PC-9 (cell line): Measurements from ENCODE around the gene SIPA1L3. TPM values are rescaled to one million over a fixed set of nuclear protein-coding genes. Genes with fewer than 3 reads are reported as not detected.

Experiments
- BruUV-seq: library from RNA; stranded (reverse); fragments of 400-500 nt; replicated peaks from 2 replicates; lab custom pipeline; 2021; lab: Mats Ljungman, UMichigan
- CTCF ChIA-PET: fragments of 300-600 bp; sonication (Branson Sonifier 250); formaldehyde crosslinking; loops from one replicate; lab custom pipeline; 2022; ENCODE audit warnings: antibody characterized with exemption; lab: Charles Lee
- POLR2A ChIA-PET: fragments of 300-600 bp; sonication (Branson Sonifier 250); formaldehyde crosslinking; loops from one replicate; lab custom pipeline; 2022; ENCODE audit warnings: antibody characterized with exemption; ENCODE audit not compliant: unreplicated experiment; lab: Charles Lee
- DNase-seq, 2 experiments: peaks; one replicate each; pipeline versions ENCODE4 v3.0.0 to v3.0.0-alpha.2; 2015 to 2022; ENCODE audit warnings: mixed read lengths in 1 of 2
- H2AFZ ChIP-seq: fragments of 200-600 bp; sonication (generic); 2 replicates; pipeline ENCODE4 v1.8.1; 2017; ENCODE audit warnings: antibody characterized with exemption
- H3F3A ChIP-seq: fragments of 200-600 bp; sonication (generic); 2 replicates; pipeline ENCODE4 v1.8.1; 2017; ENCODE audit warnings: antibody characterized with exemption, mild to moderate bottlenecking, low read depth; ENCODE audit not compliant: insufficient read depth
- H3K27ac ChIP-seq: fragments of 200-600 bp; sonication (generic); 2 replicates; pipeline ENCODE4 v1.6.1; 2016; ENCODE audit warnings: mixed run types
- H3K27me3 ChIP-seq: fragments of 200-600 bp; sonication (generic); 2 replicates; pipeline ENCODE4 v1.6.1; 2016; ENCODE audit warnings: low read depth, mixed run types; ENCODE audit not compliant: insufficient read depth
- H3K36me3 ChIP-seq: fragments of 200-600 bp; sonication (generic); 2 replicates; pipeline ENCODE4 v1.6.1; 2016; ENCODE audit warnings: low read depth, mixed run types
- H3K4me1 ChIP-seq: fragments of 200-600 bp; sonication (generic); replicated peaks from 2 replicates; pipeline ENCODE4 v1.6.1; 2016; ENCODE audit warnings: mixed run types; ENCODE audit not compliant: insufficient read depth
- H3K4me2 ChIP-seq: fragments of 200-600 bp; sonication (generic); 2 replicates; pipeline ENCODE4 v1.6.1; 2017; ENCODE audit warnings: mixed run types
- H3K4me3 ChIP-seq: fragments of 200-600 bp; sonication (generic); 2 replicates; pipeline ENCODE4 v1.6.1; 2016; ENCODE audit warnings: mixed run types
- H3K79me2 ChIP-seq: fragments of 200-600 bp; sonication (generic); 2 replicates; pipeline ENCODE4 v1.6.1; 2017; ENCODE audit warnings: low read depth, mixed run types
- H3K9me2 ChIP-seq: fragments of 200-600 bp; sonication (generic); 2 replicates; pipeline ENCODE4 v1.8.1; 2017; ENCODE audit warnings: mild to moderate bottlenecking; ENCODE audit not compliant: insufficient read depth
- H3K9me3 ChIP-seq: fragments of 200-600 bp; sonication (generic); 2 replicates; pipeline ENCODE4 v1.8.1; 2016; ENCODE audit warnings: low read depth; ENCODE audit not compliant: insufficient read depth
- H4K20me1 ChIP-seq: fragments of 200-600 bp; sonication (generic); 2 replicates; pipeline ENCODE4 v1.8.1; 2017; ENCODE audit not compliant: insufficient read depth
- EZH2 ChIP-seq: fragments of 200-600 bp; sonication (generic); IDR thresholded peaks from 2 replicates; pipeline ENCODE4 v1.8.0; 2017; ENCODE audit warnings: antibody characterized with exemption, low read depth
- intact Hi-C: fragments of 100-400 bp; cut with micrococcal nuclease; formaldehyde crosslinking; loops from one replicate; pipeline ENCODE4 v1.10.0; 2022; ENCODE audit not compliant: unreplicated experiment
- total RNA-seq: library from RNA; stranded (reverse); gene quantifications from 2 replicates; pipeline ENCODE4 v1.2.3, GENCODE V29; 2021
- TF ChIP-seq, protein P1 (sequence below): fragments of 200-600 bp; sonication (generic); conservative IDR thresholded peaks from 2 replicates; pipeline ENCODE4 v1.6.1; 2017; ENCODE audit warnings: mixed run types, antibody characterized with exemption, mild to moderate bottlenecking, moderate library complexity

Gene SIPA1L3
- total RNA-seq, 1 experiment from 2014 or later = 55.2 TPM

DNA sequence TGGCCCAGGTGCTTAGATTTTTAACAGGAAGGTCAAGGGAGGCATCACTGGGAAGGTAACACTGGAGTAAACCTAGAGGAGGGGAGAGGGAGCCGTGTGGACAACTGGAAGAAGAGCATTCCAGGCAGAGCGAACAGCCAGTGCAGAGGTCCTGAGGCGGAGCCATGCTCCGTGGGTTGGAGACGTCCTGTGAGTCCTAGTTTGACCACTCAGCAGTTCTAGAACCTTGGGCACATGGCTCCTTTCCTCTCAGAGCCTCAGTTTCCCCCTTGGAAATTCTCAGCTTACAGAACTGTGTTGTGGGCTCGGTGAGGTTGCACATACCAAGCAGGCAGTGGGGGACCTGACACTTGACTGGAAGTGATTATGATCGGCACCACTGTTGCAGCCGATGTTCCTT lies 186.1 kb downstream of the SIPA1L3 start:
- no peak overlapping the region for H3K27ac ChIP-seq
- no peak overlapping the region for H3K4me2 ChIP-seq
- no peaks in the 10 kb centered on the region for H3K79me2 ChIP-seq
- ChIA-PET POLR2A (no interaction called here), CTCF (no interaction called here)
- DNase-seq = no peak
- no peaks in the 10 kb centered on the region for H3K9me2 ChIP-seq
- H3K4me1 ChIP-seq = no peaks in the 10 kb centered on the region
- no peak overlapping the region for H3K4me3 ChIP-seq
- intact Hi-C loops = no loop called here
- no peak overlapping the region for H2AFZ ChIP-seq
- H4K20me1 ChIP-seq = no peaks in the 10 kb centered on the region; the same call in 1 of the 2 replicates
- H3K36me3 ChIP-seq = no peaks in the 10 kb centered on the region
- no TSS peak for BruUV-seq
- no peaks in the 10 kb centered on the region for H3K27me3 ChIP-seq
- H3K9me3 ChIP-seq = no peaks in the 10 kb centered on the region
- no peaks in the 10 kb centered on the region for H3F3A ChIP-seq
- TF ChIP-seq, protein P1, sequence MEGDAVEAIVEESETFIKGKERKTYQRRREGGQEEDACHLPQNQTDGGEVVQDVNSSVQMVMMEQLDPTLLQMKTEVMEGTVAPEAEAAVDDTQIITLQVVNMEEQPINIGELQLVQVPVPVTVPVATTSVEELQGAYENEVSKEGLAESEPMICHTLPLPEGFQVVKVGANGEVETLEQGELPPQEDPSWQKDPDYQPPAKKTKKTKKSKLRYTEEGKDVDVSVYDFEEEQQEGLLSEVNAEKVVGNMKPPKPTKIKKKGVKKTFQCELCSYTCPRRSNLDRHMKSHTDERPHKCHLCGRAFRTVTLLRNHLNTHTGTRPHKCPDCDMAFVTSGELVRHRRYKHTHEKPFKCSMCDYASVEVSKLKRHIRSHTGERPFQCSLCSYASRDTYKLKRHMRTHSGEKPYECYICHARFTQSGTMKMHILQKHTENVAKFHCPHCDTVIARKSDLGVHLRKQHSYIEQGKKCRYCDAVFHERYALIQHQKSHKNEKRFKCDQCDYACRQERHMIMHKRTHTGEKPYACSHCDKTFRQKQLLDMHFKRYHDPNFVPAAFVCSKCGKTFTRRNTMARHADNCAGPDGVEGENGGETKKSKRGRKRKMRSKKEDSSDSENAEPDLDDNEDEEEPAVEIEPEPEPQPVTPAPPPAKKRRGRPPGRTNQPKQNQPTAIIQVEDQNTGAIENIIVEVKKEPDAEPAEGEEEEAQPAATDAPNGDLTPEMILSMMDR = no peak
- TF ChIP-seq EZH2 = no peak

DNA sequence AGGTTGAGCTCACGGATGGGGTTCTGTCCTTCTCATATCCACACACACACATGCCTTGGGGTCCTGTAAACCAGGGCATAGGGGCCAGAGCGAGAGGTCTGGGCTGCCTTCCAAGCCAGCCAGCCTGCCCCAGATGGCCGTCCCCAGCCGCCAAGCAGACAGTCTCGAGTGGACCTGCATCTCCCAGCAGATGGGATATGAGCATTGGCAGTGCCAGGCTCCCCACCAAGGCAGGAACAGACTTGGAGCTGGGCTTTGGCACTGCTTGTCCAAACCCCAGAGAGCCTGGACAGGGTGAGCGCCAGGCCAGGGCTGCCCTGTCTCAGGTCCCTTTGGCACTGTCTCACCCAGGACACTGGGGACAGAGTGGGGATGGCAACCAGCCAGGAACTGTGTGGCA lies 186.6 kb downstream of the SIPA1L3 start:
- H2AFZ ChIP-seq = no peak overlapping the region
- intact Hi-C loops = no loop called here
- no peak for TF ChIP-seq EZH2
- TF ChIP-seq, protein P1 = no peak
- H3K27ac ChIP-seq = no peak overlapping the region
- ChIA-PET CTCF (no interaction called here), POLR2A (no interaction called here)
- H3K9me2 ChIP-seq = no peaks in the 10 kb centered on the region
- H3K4me2 ChIP-seq = no peak overlapping the region
- no peaks in the 10 kb centered on the region for H3K36me3 ChIP-seq
- no peaks in the 10 kb centered on the region for H3F3A ChIP-seq
- DNase-seq = no peak
- H3K79me2 ChIP-seq = no peaks in the 10 kb centered on the region
- H3K4me3 ChIP-seq = no peak overlapping the region
- no peaks in the 10 kb centered on the region for H3K4me1 ChIP-seq
- no peaks in the 10 kb centered on the region; the same call in 1 of the 2 replicates for H4K20me1 ChIP-seq
- H3K9me3 ChIP-seq = no peaks in the 10 kb centered on the region
- no peaks in the 10 kb centered on the region for H3K27me3 ChIP-seq
- BruUV-seq = no TSS peak

DNA sequence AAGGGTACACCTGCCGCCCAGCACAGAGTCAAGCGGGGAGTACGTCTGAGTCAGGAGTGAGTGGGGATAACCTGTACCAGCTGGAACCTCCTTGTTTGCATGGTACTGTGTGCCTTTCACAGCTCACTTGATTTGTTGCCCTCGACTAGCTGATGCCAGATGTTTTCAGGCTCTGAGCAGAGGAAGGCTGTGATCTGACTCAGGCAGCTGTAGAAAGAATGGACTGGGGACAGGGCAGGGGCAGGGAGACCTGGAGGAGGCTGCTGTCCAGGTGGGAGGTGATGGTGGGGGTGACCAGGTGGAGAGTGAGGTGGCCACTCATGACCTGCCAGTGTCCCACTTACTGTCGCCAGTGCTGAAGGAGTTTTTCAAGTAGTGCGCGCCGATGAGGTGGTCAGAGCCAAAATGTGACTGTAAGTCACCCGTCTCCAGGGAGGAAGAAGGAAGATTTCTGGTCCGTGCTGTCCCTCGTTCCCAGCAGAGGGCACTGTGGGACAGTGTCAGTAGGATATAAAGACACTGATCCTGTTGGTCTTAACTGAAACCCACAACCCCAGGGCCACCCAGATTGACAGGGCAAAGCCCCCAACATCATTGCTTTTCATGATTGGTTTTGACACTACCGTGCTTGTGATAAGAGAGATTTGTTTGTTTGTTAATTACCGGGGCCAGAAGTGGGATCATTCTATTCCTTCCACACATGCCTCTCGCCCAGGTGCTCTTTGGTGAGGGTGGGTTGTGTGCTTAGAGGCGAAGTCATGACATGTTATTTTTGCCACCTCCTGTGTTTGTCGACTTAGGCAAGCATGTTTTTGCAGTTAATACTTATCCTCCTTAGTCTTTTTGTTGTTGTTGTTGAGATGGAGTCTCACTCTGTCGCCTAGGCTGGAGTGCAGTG lies 188.7 kb downstream of the SIPA1L3 start:
- Histone ChIP-seq H2AFZ (no peak overlapping the region), H3K9me3 (peaks cover 12% of the 10 kb centered on the region; the same call in 1 of the 2 replicates), H3K79me2 (no peaks in the 10 kb centered on the region), H3K4me3 (no peak overlapping the region), H3K9me2 (no peaks in the 10 kb centered on the region), H3K4me1 (no peaks in the 10 kb centered on the region), H3K36me3 (peaks cover 14% of the 10 kb centered on the region), H3F3A (no peaks in the 10 kb centered on the region), H4K20me1 (no peaks in the 10 kb centered on the region; the same call in 1 of the 2 replicates), H3K27me3 (no peaks in the 10 kb centered on the region), H3K27ac (no peak overlapping the region), H3K4me2 (no peak overlapping the region)
- CTCF ChIA-PET = interaction anchor here (0.6 to 0.7 kb wide), 3 partner anchors 50 to 188 kb away, joined by 3 to 8 read pairs (median 3); no protein-coding TSS in a partner anchor
- no TSS peak for BruUV-seq
- POLR2A ChIA-PET = no interaction called here
- intact Hi-C loops = loop anchor here (1.0 to 5.0 kb wide), 3 partner anchors 103 to 193 kb away; partner anchors contain the start of gene SIPA1L3
- peak in 1 of 2 experiments; percentile 61 for DNase-seq
- TF ChIP-seq, protein P1 = peak; percentile 74
- no peak for TF ChIP-seq EZH2
